HG02870 (cell line): ENCODE results near the gene LEKR1.
A peak's percentile ranks its signal among the peaks of the same experiment; 100 is the strongest.

ENCODE experiments used
- ATAC-seq: cut with Tn5 transposase; IDR thresholded peaks from one replicate; pipeline ENCODE4 v1.9.1; 2021; ENCODE audit warnings: mild to moderate bottlenecking, moderate library complexity; ENCODE audit not compliant: unreplicated experiment

The LEKR1 gene

DNA sequence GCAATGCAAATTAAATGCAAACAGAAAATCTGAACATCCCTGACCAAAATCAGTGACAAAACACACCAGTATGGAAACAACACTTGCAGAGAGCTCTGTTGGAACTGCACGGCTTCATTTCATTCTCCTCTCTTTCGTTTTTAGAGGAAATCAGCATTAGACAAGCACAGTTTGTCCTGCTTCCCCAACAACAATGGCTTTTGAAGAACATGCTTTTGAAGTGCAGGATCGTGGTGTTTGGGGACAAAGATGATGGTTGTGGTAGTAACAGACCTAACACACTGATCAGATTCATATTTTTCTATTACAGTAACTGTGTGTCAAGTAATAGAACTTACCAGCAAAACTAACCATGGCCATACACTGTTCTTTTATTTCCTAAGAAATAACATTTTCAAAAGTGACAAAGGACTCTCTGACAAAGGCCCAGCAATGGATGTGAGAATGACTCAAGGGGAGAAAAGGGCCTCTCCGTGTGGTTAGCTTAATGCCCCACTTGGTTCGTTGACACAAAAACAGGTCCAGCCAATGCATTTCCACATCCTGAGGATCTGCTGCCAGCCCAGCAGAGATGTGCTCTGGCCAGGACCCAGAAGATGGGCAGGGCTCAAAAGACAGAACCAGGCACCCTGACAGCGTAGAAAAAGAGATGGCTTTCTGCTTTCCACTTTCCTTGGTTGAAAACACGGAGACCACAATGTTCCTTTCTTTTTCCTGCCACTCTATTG is 249.7 kb downstream of the LEKR1 start:
- ATAC-seq, result peak; percentile 43

DNA sequence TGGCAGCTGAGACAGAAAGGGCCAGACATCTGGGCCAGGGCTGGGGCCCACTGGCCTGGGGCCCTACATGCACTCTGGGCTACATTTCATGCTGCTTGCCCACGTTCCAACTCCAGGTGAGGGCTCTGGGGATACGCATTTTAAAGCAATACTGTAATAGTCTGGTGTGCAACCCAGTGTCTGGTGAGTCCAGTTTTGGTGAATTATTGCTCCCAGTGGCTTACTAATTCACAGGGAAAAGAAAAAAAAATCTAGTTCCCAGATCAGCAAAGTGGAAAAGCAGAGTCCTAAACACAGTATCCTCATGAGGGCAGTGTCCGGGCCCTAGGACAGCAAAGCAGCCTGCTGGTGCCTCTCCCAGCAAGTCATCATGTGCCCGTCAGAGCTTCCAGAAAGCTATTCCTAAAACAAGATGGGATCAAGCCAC is 251.4 kb downstream of the LEKR1 start:
- no peak for ATAC-seq

- no peak for ATAC-seq
These were observed 252.1 kb downstream of the LEKR1 start for GRCh38 chr3:157078131-157078810.

GRCh38 chr3:157078811-157079185 is 252.6 kb downstream of the LEKR1 start:
- no peak for ATAC-seq

- no peak for ATAC-seq
These were observed 253.7 kb downstream of the LEKR1 start for GRCh38 chr3:157079676-157080369.

DNA sequence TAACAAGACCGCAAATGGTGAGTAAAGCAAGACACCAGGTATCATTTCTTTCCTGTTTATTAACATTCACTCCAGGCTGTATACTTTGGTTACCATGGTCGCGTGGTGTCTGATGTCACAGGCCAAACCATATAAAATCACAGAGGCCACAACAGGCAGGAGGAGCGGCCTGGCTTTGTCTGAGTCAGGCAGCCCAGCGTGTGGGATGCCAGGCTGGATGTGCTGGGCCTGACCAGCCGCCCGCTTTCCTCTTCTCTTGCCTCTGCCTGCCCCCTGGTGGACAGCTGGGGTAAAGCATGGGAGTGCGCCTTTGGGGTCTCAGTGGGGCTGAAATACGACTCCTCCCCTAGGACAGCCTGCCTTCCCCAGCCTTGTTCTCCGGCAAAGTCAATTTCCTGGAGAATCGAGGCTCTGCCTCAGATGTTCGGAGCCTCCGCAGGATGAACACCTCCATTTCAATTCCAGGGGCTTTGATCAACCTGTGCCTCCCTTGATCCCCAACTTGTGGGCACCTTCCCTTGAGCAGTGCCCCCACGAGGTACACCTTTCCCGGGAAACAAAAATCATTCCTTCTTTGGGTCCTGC is 255.6 kb downstream of the LEKR1 start:
- ATAC-seq, result peak; percentile 80

GRCh38 chr3:157082305-157082982 is 256.3 kb downstream of the LEKR1 start:
- no peak for ATAC-seq

GRCh38 chr3:157083824-157084223 is 257.7 kb downstream of the LEKR1 start:
- no peak for ATAC-seq

- ATAC-seq, result no peak
These were observed 260.1 kb downstream of the LEKR1 start for GRCh38 chr3:157086060-157086750.

DNA sequence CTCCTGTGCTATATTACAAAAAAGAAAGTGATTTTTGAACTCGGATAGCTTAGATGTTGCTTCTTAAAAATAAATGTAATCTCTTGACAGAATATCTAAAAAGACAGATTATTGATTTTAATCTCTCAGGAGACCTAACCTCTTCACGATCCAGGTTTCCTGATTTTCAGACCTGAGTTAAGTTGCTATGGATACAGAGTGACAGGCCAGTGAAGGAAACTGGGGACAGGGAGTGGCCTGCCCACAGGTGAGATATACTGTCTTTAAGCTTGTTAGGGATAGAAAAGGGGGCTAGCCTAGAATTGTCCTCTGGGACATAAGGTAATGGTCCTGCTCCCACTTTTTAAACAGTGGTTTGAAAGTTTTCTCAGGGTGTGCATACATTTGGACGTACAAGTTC is 260.6 kb downstream of the LEKR1 start:
- no peak for ATAC-seq

- no peak for ATAC-seq
These were observed 261.2 kb downstream of the LEKR1 start for GRCh38 chr3:157087373-157087772.

DNA sequence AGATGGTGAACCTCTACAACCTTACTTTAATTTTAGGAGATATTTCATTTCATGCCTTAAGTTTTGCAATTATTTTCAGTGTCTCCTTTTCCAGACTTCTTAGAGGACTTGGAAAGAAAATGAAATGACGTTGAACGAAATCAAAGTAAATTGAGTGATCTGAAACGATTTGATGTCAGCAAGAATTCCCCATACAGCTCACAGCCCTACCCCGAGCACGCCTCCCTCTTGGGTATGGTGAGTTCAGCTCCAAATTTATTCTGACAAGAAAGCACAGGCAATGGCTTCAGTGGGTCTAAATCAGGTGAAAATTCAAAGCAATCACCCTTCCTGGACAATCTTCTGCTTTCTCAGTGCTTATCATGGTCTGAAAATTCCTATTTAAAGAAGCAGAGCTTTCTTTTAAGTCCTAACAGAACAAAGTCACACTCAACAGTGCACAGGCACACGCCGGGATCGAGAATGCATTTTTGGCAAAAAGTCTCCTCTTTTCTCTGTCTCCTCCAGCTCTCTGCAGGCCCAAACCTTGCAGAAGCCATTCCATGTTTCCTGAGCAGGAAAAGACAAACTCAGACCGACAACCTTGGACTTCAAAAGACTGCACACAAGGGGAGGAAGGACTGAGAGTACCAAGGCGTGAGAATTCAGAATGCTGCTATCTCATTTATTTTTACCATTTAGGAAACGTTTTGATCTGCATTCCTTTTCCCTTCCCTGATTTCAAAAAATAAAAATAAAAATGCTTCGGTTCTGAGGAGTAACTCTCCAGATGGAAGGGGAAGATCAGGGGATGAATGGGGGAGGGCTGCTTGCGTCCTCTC is 261.8 kb downstream of the LEKR1 start:
- no peak for ATAC-seq

DNA sequence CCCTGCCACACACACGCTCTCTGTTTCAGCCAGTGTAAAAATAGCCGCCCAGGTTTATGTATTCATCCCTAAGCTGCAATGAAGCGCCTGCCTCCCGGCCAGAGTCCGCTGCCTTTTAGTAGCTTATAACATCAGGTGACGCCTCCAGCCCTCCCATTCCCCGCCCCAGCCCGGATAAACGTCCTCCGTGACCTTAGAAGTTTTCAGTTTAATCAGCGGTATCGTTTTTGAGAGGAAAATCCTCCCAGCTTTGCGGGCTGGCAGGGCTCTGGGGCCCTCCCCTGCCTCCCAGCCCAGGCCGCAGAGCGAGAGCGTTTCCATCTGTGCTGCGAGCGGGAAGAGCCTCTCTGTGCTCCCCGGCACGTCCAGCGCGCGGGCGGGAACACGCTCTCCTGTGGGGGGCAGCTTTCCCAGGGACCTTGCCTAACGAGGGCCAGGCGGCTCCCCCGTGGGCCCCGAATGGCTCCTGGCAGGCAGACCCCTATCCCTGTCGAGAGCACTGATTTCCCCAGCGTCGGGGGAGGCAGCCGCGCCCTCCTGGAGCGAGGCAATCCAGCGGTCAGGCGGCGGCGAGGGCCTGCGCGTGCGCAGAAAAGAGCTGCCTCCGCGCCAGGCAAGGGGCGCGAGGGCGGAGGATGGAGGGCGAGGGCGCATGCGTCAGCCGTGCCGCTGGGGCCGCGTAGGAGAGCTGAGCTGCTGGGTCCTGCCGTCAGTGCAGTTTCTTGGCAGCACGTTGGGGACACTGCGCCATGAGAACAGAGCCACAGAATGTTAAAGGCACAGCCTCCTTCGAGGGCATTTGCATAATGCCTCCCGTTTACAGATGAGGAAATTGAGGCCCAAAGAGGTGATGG is 262.7 kb downstream of the LEKR1 start:
- ATAC-seq, result peak; percentile 69

DNA sequence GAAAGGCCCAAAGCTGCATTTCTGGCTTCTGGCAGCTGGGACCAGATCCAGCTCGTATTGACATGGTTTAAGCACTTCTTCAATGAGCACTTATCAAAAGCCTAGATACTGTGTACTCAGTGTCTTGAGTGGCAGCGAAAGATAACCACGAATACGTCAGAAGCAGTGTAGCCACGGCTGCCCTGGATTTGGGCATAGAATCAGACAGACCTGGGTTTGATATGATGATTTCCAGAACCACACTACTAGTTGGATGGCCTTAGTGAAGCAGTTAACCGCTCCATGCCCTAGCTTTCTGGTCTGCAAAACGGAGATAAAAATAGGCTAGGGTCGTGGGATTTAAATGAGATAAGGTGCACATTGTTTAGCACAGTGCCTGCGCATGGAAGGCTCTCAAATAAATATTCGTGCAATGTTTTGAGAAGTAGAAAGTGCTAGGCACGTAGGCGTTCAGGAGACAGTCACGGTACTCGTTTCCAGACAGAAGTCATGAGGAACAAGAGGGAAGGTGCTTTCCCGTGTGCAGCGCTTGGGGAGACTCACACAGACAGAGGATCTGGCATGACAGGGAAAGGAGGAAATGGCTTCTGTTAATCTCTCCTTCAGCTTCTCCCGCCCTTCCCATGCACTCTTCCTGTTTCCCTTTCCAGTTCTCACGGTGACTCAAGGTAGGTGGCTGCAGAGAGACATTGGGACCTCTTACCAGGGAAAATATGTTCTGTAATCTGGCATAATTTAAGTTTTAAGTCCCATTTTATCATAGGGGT is 263.5 kb downstream of the LEKR1 start:
- ATAC-seq, result peak; percentile 25

DNA sequence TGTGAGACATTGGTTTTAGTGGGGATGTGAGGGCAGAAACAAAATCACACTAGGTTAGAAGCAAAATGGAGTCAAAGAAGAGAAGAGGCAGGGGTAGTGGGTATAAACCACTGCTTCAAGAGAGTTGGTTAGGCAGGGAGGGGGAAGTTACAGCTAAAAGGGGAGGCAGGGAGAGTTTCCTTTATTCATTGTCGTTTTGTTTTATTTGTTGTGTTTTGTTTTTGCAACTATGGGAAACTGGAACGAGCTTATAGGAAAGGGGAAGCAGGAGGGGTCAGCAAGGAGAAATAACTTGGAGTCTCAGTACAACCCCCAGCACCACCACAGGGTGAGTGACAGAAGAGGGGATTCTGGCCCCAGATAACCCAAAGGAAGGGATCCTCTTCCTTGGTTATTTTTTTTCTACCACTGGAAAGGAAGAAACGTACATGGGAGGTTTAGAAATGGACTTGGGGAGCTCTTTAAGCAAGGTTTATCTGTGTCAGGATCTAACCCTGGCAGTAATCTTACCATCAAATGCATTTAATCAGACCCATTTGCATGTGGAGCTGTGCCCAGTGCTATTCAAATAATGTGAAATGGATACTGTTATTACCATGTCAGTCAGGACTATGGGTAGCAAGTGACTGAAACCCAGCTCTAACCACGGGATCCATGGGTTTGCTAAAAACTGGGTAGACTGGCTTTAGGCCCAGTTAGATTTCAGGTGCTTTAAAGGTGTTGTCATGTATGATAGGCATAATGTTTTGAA is 265.1 kb downstream of the LEKR1 start:
- ATAC-seq, result no peak

DNA sequence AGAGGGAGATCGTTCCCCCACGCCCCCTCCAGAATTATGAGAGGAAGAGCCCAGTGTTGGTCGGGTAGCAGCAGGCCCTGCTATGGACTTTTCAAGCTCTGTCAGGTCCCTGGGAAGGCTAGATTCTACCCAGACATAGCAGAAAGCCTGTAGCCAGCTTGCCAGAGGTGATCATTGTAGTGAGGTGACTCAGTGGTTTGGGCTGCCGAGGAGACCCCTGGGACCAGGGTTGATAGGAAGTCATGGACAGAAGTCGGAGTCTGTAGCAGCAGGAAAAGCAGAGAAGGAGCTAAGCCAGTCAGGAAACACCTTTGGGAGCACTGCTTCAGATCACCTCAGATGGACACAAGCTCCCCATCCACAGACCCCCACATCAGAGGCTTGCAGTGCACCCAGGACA is 266.1 kb downstream of the LEKR1 start:
- no peak for ATAC-seq

DNA sequence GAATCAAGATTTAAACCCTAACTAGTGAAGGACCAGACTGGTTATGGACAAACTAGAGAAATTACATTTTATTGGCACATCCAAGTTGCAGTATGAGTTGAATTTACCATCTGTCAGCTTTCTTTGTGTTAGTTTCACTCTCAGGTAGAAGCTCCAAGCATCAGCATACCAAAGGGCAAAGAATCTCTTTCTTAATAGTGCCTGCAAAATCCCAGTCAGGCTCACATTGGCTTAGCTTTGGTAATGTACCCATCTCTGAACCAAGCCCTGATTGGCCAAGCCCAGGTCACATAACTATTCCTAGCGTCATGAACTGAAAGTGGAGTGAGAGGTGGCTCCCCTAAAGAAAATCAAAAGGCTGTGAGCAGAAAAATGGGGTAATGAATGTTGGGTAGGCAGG is 266.9 kb downstream of the LEKR1 start:
- ATAC-seq, result no peak
